ENCODE data around the gene SH3BGRL3. TPM values are rescaled to one million over a fixed set of nuclear protein-coding genes. Genes with fewer than 3 reads are reported as not detected.
A peak's percentile ranks its signal among the peaks of the same experiment; 100 is the strongest.

The SH3BGRL3 gene
- total and polyA plus RNA-seq, 2 of the 13 experiments (the other 11 are each of a cell fraction or from before 2014, with no cell fraction given): 11.4 to 12.2 TPM

- no peak for TF ChIP-seq BCLAF1 (IDR thresholded peaks at IDR 0.05)
- TF ChIP-seq KAT8 (CRISPR knock-in tag; IDR thresholded peaks at IDR 0.05): peak; percentile 51; the same call in 1 of the 2 replicates
- no peak for TF ChIP-seq ZSCAN25 (CRISPR knock-in tag; IDR thresholded peaks at IDR 0.05)
- TF ChIP-seq ZNF230 (CRISPR knock-in tag; IDR thresholded peaks at IDR 0.05): 0 out of 2 replicates have a peak, but pooled peaks have one; percentile 80
- no peak for TF ChIP-seq BATF2 (CRISPR knock-in tag; IDR thresholded peaks at IDR 0.05)
- TF ChIP-seq RELA (CRISPR knock-in tag; IDR thresholded peaks at IDR 0.05): no peak
- no peak; the same call in 1 of the 2 replicates for TF ChIP-seq NR2F6 (IDR thresholded peaks at IDR 0.05)
- TF ChIP-seq NR2F6 (CRISPR knock-in tag; IDR thresholded peaks at IDR 0.05): no peak
- no peak for TF ChIP-seq SMARCE1 (IDR thresholded peaks at IDR 0.05; ENCODE audit: borderline replicate concordance)
- no peak for TF ChIP-seq ZNF282 (IDR thresholded peaks at IDR 0.05; ENCODE audit: partially characterized antibody)
- peak; percentile 87 for TF ChIP-seq ZNF143 (CRISPR knock-in tag; IDR thresholded peaks at IDR 0.05)
- no peak for TF ChIP-seq RERE (CRISPR knock-in tag; IDR thresholded peaks at IDR 0.05; ENCODE audit: low read depth)
- TF ChIP-seq ZNF225 (CRISPR knock-in tag; IDR thresholded peaks at IDR 0.05): 0 out of 2 replicates have a peak, but pooled peaks have one; percentile 28
- no peak for TF ChIP-seq ZNF354B (CRISPR knock-in tag; IDR thresholded peaks at IDR 0.05)
- TF ChIP-seq ZHX1 (CRISPR knock-in tag; IDR thresholded peaks at IDR 0.05; ENCODE audit: low read depth): no peak; the same call in 1 of the 2 replicates
- TF ChIP-seq PHF20 (CRISPR knock-in tag; IDR thresholded peaks at IDR 0.05): peak; percentile 70
Measured at GRCh38 chr1:26306290-26307229, 26.7 kb downstream of the SH3BGRL3 start, which contains the start of gene UBXN11 (continued).
